GM10248 (cell line): ENCODE measurements around the gene KCND2.

Source experiments
- CTCF ChIA-PET: fragments of 300-600 bp; sonication (Branson Sonifier 250); formaldehyde crosslinking; extraction: SDS; loops from one replicate; lab custom pipeline; 2021; ENCODE audit warnings: antibody characterized with exemption; lab: Yijun Ruan, JAX
- POLR2A ChIA-PET: fragments of 350-650 bp; sonication (Branson Sonifier 250); formaldehyde crosslinking; extraction: SDS; loops from one replicate; lab custom pipeline; 2020; ENCODE audit warnings: antibody characterized with exemption; lab: Yijun Ruan, JAX
- DNase-seq: peaks from one replicate; pipeline ENCODE4 v3.0.0; 2012; ENCODE audit errors: extremely low spot score
- CTCF ChIP-seq: IDR thresholded peaks from 2 replicates; pipeline ENCODE4 v1.5.1; 2012; ENCODE audit warnings: mild to moderate bottlenecking, low read depth; ENCODE audit errors: extremely low read depth, missing control alignments, control extremely low read depth

Gene KCND2

GRCh38 chr7:120703585-120704240 is 430.7 kb downstream of the KCND2 start:
- no peak for DNase-seq
- CTCF ChIA-PET = interaction anchor here (1.1 to 1.9 kb wide), 2 partner anchors 10 to 22 kb away, joined by 3 to 5 read pairs; no protein-coding TSS in a partner anchor
- POLR2A ChIA-PET = no interaction called here
- no peak for TF ChIP-seq CTCF

- ChIA-PET POLR2A (no interaction called here), CTCF (interaction anchor here (1.0 to 8.4 kb wide), 6 partner anchors 9 to 22 kb away, joined by 3 to 72 read pairs (median 6); no protein-coding TSS in a partner anchor)
- DNase-seq = no peak
Observed at GRCh38 chr7:120709252-120709971, 436.4 kb downstream of the KCND2 start.

GRCh38 chr7:120709972-120710320 is 437.0 kb downstream of the KCND2 start:
- no peak for TF ChIP-seq CTCF
- ChIA-PET CTCF (interaction anchor here (1.0 to 8.4 kb wide), 5 partner anchors 8 to 14 kb away, joined by 3 to 72 read pairs (median 3); no protein-coding TSS in a partner anchor), POLR2A (no interaction called here)
- DNase-seq = no peak

More at GRCh38 chr7:120709252-120709971, 436.4 kb downstream of the KCND2 start:
- no peak for TF ChIP-seq CTCF

- no peak for DNase-seq
- TF ChIP-seq CTCF = no peak
- CTCF ChIA-PET = interaction anchor here (1.8 kb wide), 1 partner anchor 15 kb away, joined by 4 read pairs; no protein-coding TSS in a partner anchor
- POLR2A ChIA-PET = no interaction called here
Observed at GRCh38 chr7:120714945-120715344, 442.0 kb downstream of the KCND2 start.

- ChIA-PET POLR2A (no interaction called here), CTCF (interaction anchor here (1.3 to 1.8 kb wide), 2 partner anchors 9 to 16 kb away, joined by 4 to 5 read pairs; no protein-coding TSS in a partner anchor)
- no peak for DNase-seq
- no peak for TF ChIP-seq CTCF
Observed at GRCh38 chr7:120716307-120716706, 443.3 kb downstream of the KCND2 start.

- POLR2A ChIA-PET = no interaction called here
- CTCF ChIA-PET = interaction anchor here (1.0 to 2.7 kb wide), 3 partner anchors 9 to 17 kb away, joined by 3 to 9 read pairs (median 4); no protein-coding TSS in a partner anchor
Observed at GRCh38 chr7:120717166-120717565, 444.2 kb downstream of the KCND2 start.

More at GRCh38 chr7:120717166-120717565, 444.2 kb downstream of the KCND2 start:
- no peak for DNase-seq
- TF ChIP-seq CTCF = no peak
